Esophagus squamous epithelium (tissue), 4 donors: ENCODE measurements around the gene NRXN3.

Source experiments
- CTCF ChIP-seq, 6 experiments: fragments of 450-650 bp in 4 of 6; fragments of 200-600 bp in 2 of 6; sonication (generic) in 2 of 6; IDR thresholded peaks; one replicate each; pipeline ENCODE4 v1.5.1; 2016 to 2019; ENCODE audit warnings: antibody characterized with exemption in 6 of 6, mild to moderate bottlenecking in 4 of 6, moderate library complexity in 4 of 6
- POLR2A ChIP-seq, 4 donors: fragments of 450-650 bp; IDR thresholded peaks; one replicate each; pipeline ENCODE4 v1.6.1; 2017; ENCODE audit warnings: antibody characterized with exemption in 4 of 4, mild to moderate bottlenecking in 4 of 4, moderate library complexity in 3 of 4

GRCh38 chr14:78872837-78873236, 702.7 kb downstream of the NRXN3 start:
- TF ChIP-seq CTCF (IDR thresholded peaks at IDR 0.05): no peak
- TF ChIP-seq POLR2A (IDR thresholded peaks at IDR 0.05): no peak
